Loucy (cell line): ENCODE measurements around the gene SDHD.
"Not testable (repeated sequence)": the region's sequence is repeated elsewhere in the genome, so short reads cannot be mapped to it uniquely, and the experiment has no call there.

Source experiments
- H2AFZ ChIP-seq: fragments of 200-600 bp; sonication (generic); 2 replicates; pipeline ENCODE4 v1.6.0; 2016; ENCODE audit warnings: antibody characterized with exemption, mild to moderate bottlenecking, low read length, moderate library complexity
- H3F3A ChIP-seq: fragments of 200-600 bp; 2 replicates; pipeline ENCODE4 v1.6.0; 2016; ENCODE audit warnings: antibody characterized with exemption, low read depth, mild to moderate bottlenecking
- H3K27me3 ChIP-seq: fragments of 200-600 bp; sonication (generic); 2 replicates; pipeline ENCODE4 v1.6.1; 2014; ENCODE audit warnings: low read length, mild to moderate bottlenecking; ENCODE audit not compliant: insufficient read depth, poor library complexity, severe bottlenecking
- H3K36me3 ChIP-seq: fragments of 200-600 bp; sonication (generic); 2 replicates; pipeline ENCODE4 v1.6.1; 2016; ENCODE audit warnings: low read length; ENCODE audit not compliant: insufficient read depth
- H3K4me1 ChIP-seq: fragments of 200-600 bp; sonication (generic); 2 replicates; pipeline ENCODE4 v1.5.1; 2014; ENCODE audit warnings: low read length, mild to moderate bottlenecking; ENCODE audit not compliant: insufficient read depth, poor library complexity, severe bottlenecking
- H3K4me2 ChIP-seq: fragments of 200-600 bp; sonication (generic); 2 replicates; pipeline ENCODE4 v1.6.0; 2014; ENCODE audit warnings: antibody characterized with exemption, low read length, low read depth, mild to moderate bottlenecking; ENCODE audit not compliant: poor library complexity, severe bottlenecking
- H3K4me3 ChIP-seq: fragments of 200-600 bp; sonication (generic); 2 replicates; pipeline ENCODE4 v1.5.1; 2014; ENCODE audit warnings: low read length, mild to moderate bottlenecking, mixed read lengths; ENCODE audit not compliant: poor library complexity, severe bottlenecking
- H3K79me2 ChIP-seq: fragments of 200-600 bp; sonication (generic); 2 replicates; pipeline ENCODE4 v1.6.1; 2014; ENCODE audit warnings: low read length; ENCODE audit not compliant: insufficient read depth
- H3K9ac ChIP-seq: fragments of 200-600 bp; sonication (generic); 2 replicates; pipeline ENCODE4 v1.6.0; 2014; ENCODE audit warnings: mild to moderate bottlenecking, low read depth, low read length, moderate library complexity; ENCODE audit not compliant: poor library complexity, severe bottlenecking
- H3K9me2 ChIP-seq: fragments of 200-600 bp; sonication (generic); replicated peaks from 2 replicates; pipeline ENCODE4 v1.6.1; 2016; ENCODE audit warnings: low read depth, low read length, mixed read lengths
- H3K9me3 ChIP-seq: fragments of 200-600 bp; sonication (generic); 2 replicates; pipeline ENCODE4 v1.6.1; 2014; ENCODE audit warnings: mild to moderate bottlenecking, antibody characterized with exemption, low read length, low read depth; ENCODE audit not compliant: insufficient read depth
- H4K20me1 ChIP-seq: fragments of 200-600 bp; sonication (generic); 2 replicates; pipeline ENCODE4 v1.6.0; 2014; ENCODE audit warnings: antibody characterized with exemption, low read length, mild to moderate bottlenecking; ENCODE audit not compliant: insufficient read depth, poor library complexity, severe bottlenecking
- CTCF ChIP-seq: fragments of 200-600 bp; sonication (generic); conservative IDR thresholded peaks from 2 replicates; pipeline ENCODE4 v1.5.1; 2014; ENCODE audit warnings: mild to moderate bottlenecking, antibody characterized with exemption, low read length
- EZH2phosphoT487 ChIP-seq: fragments of 200-600 bp; IDR thresholded peaks from 2 replicates; pipeline ENCODE4 v1.6.1; 2018; ENCODE audit warnings: antibody characterized with exemption, mild to moderate bottlenecking, moderate library complexity, borderline replicate concordance

SDHD gene

GRCh38 chr11:112087212-112087611 is 539 bp downstream of the SDHD start:
- Histone ChIP-seq H3K9me2 (no peaks in the 10 kb centered on the region), H3K4me3 (peak overlapping the region; percentile 96), H3K4me1 (peaks cover 31% of the 10 kb centered on the region), H2AFZ (peak overlapping the region; percentile 75), H3K27me3 (no peaks in the 10 kb centered on the region), H3F3A (no peaks in the 10 kb centered on the region), H3K4me2 (peak overlapping the region; percentile 90), H4K20me1 (peaks cover 17% of the 10 kb centered on the region), H3K79me2 (peaks cover 61% of the 10 kb centered on the region), H3K9ac (peak overlapping the region; percentile 94), H3K9me3 (no peaks in the 10 kb centered on the region), H3K36me3 (peaks cover 37% of the 10 kb centered on the region)
- TF ChIP-seq EZH2phosphoT487 (no peak), CTCF (no peak)

- H3K4me3 ChIP-seq, H3K9me3 ChIP-seq, H3K4me1 ChIP-seq, H3K79me2 ChIP-seq, H4K20me1 ChIP-seq, H3F3A ChIP-seq, H3K27me3 ChIP-seq, H3K9ac ChIP-seq, H3K9me2 ChIP-seq, H2AFZ ChIP-seq, H3K4me2 ChIP-seq: not testable (repeated sequence)
- peaks cover 29% of the 10 kb centered on the region; the same call in 1 of the 2 replicates for H3K36me3 ChIP-seq
Observed at GRCh38 chr11:112095302-112095701, 8.6 kb downstream of the SDHD start.

GRCh38 chr11:112096194-112096593 is 9.5 kb downstream of the SDHD start:
- Histone ChIP-seq H2AFZ (no peak overlapping the region), H3F3A (no peaks in the 10 kb centered on the region)

More at GRCh38 chr11:112096194-112096593, 9.5 kb downstream of the SDHD start:
- Histone ChIP-seq H3K4me1 (no peaks in the 10 kb centered on the region), H3K4me3 (no peak overlapping the region), H3K36me3 (peaks cover 20% of the 10 kb centered on the region; the same call in 1 of the 2 replicates), H3K9ac (no peak overlapping the region), H3K9me3 (no peaks in the 10 kb centered on the region), H3K9me2 (no peaks in the 10 kb centered on the region), H3K27me3 (no peaks in the 10 kb centered on the region), H3K79me2 (0 out of 2 replicates have a peak, but pooled peaks cover 4% of the 10 kb centered on the region), H3K4me2 (no peak overlapping the region), H4K20me1 (no peaks in the 10 kb centered on the region)
- no peak for TF ChIP-seq EZH2phosphoT487
- TF ChIP-seq CTCF: no peak
